ENCODE data around the gene COA3. TPM values are rescaled to one million over a fixed set of nuclear protein-coding genes. Genes with fewer than 3 reads are reported as not detected.

COA3 gene
- total RNA-seq, 4 donors from 2014 or later, result 40.9 to 100 (median 51.8) TPM

- no peak for DNase-seq
- intact Hi-C loops (cut with DNase I; ENCODE audit: low total_unique reads), result no loop called here
- H3K27ac ChIP-seq, result no peak overlapping the region
- no peaks in the 10 kb centered on the region for H3K27me3 ChIP-seq
- H3K9me3 ChIP-seq, result no peaks in the 10 kb centered on the region
- no peak overlapping the region for H3K4me3 ChIP-seq
- H3K36me3 ChIP-seq, result no peaks in the 10 kb centered on the region
- no peaks in the 10 kb centered on the region for H3K4me1 ChIP-seq
- TF ChIP-seq POLR2A (IDR thresholded peaks at IDR 0.05), result no peak
- TF ChIP-seq CTCF (IDR thresholded peaks at IDR 0.05), result no peak
Observed at GRCh38 chr17:42751628-42752027, 46.9 kb downstream of the COA3 start.

GRCh38 chr17:42750739-42751344 is 47.7 kb downstream of the COA3 start:
- Histone ChIP-seq H3K9me3 (no peaks in the 10 kb centered on the region), H3K27me3 (no peaks in the 10 kb centered on the region), H3K27ac (no peak overlapping the region), H3K36me3 (no peaks in the 10 kb centered on the region), H3K4me1 (no peaks in the 10 kb centered on the region), H3K4me3 (no peak overlapping the region)
- intact Hi-C loops (cut with DNase I; ENCODE audit: low total_unique reads), result no loop called here
- no peak for DNase-seq
- TF ChIP-seq POLR2A (IDR thresholded peaks at IDR 0.05), result no peak
- no peak for TF ChIP-seq CTCF (IDR thresholded peaks at IDR 0.05)

GRCh38 chr17:42748908-42749798 is 49.4 kb downstream of the COA3 start:
- no peaks in the 10 kb centered on the region for H3K36me3 ChIP-seq
- H3K27me3 ChIP-seq, result no peaks in the 10 kb centered on the region
- intact Hi-C loops (cut with DNase I; ENCODE audit: low total_unique reads), result no loop called here
- TF ChIP-seq CTCF (IDR thresholded peaks at IDR 0.05) (no peak), POLR2A (IDR thresholded peaks at IDR 0.05) (no peak)
- H3K4me1 ChIP-seq, result no peaks in the 10 kb centered on the region
- H3K9me3 ChIP-seq, result no peaks in the 10 kb centered on the region
- peak overlapping the region; percentile 24 to 45 for H3K27ac ChIP-seq
- no peak overlapping the region for H3K4me3 ChIP-seq
- DNase-seq, result no peak

- H3K4me1 ChIP-seq, result peaks cover 0 to 4% of the 10 kb centered on the region in 2 donors
- TF ChIP-seq CTCF (IDR thresholded peaks at IDR 0.05) (no peak), POLR2A (IDR thresholded peaks at IDR 0.05) (no peak)
- peak in 1 of 2 donors; percentile 36 for DNase-seq
- H3K4me3 ChIP-seq, result no peak overlapping the region
- peak overlapping the region; percentile 24 to 45 for H3K27ac ChIP-seq
- intact Hi-C loops (cut with DNase I; ENCODE audit: low total_unique reads), result no loop called here
- no peaks in the 10 kb centered on the region for H3K36me3 ChIP-seq
- H3K9me3 ChIP-seq, result no peaks in the 10 kb centered on the region
- H3K27me3 ChIP-seq, result no peaks in the 10 kb centered on the region
Observed at GRCh38 chr17:42748202-42748907, 50.1 kb downstream of the COA3 start.

Small RNA genes within 50 kb of the gene (microRNA-seq; reads per million reads assigned to microRNA genes)
- not detected for gene MIR6781 (ENCODE audit: borderline microRNAs expressed, borderline replicate concordance)

Small RNA genes within 50 kb of the gene (small RNA-seq; reads per million reads assigned to genes)
- not detected for gene HMGN2P15
- gene MIR6781, result not detected

Other genes with a start within 250 kb of the COA3 start
- 1 to 10 TPM in 1 of 4 donors, under 1 TPM in 1, not detected in 2; 0.35 to 3.1 TPM for gene HSD17B1, start 245.8 kb downstream of the COA3 start, total RNA-seq
- 10 to 100 TPM in 3 of 4 donors, 1 to 10 TPM in 1; 2.6 to 42.6 (median 16.1) TPM for gene COASY, start 236.6 kb downstream of the COA3 start, total RNA-seq
- 10 to 100 TPM in 3 of 4 donors, 1 to 10 TPM in 1; 6.9 to 50.0 (median 35.1) TPM for gene MLX, start 231.6 kb downstream of the COA3 start, total RNA-seq
- gene PSMC3IP, start 221.0 kb downstream of the COA3 start, total RNA-seq, result 10 to 100 TPM in 1 of 4 donors, 1 to 10 TPM in 3; 2.8 to 16.5 (median 5.0) TPM
- gene RETREG3, start 189.3 kb downstream of the COA3 start, total RNA-seq, result 10 to 100 TPM; 12.6 to 72.7 (median 46.3) TPM
- 10 to 100 TPM in 3 of 4 donors, 1 to 10 TPM in 1; 7.9 to 39.4 (median 23.9) TPM for gene TUBG1, start 189.0 kb downstream of the COA3 start, total RNA-seq
- 10 to 100 TPM in 3 of 4 donors, 1 to 10 TPM in 1; 9.7 to 60.7 (median 27.6) TPM for gene TUBG2, start 139.4 kb downstream of the COA3 start, total RNA-seq
- 100 to 1,000 TPM in 1 of 4 donors, 10 to 100 TPM in 1, 1 to 10 TPM in 2; 2.9 to 102 (median 19.2) TPM for gene PLEKHH3, start 121.7 kb downstream of the COA3 start, total RNA-seq
- gene CCR10, start 116.9 kb downstream of the COA3 start, total RNA-seq, result 10 to 100 TPM in 1 of 4 donors, 1 to 10 TPM in 1, under 1 TPM in 2; 0.26 to 17.9 (median 1.6) TPM
- gene CNTNAP1, start 116.2 kb downstream of the COA3 start, total RNA-seq, result 10 to 100 TPM in 3 of 4 donors, 1 to 10 TPM in 1; 1.5 to 61.5 (median 26.5) TPM
- gene EZH1, start 53.7 kb downstream of the COA3 start, total RNA-seq, result 10 to 100 TPM; 31.5 to 89.5 (median 44.5) TPM
- gene RAMP2, start 37.5 kb downstream of the COA3 start, total RNA-seq, result 10 to 100 TPM; 13.7 to 52.2 (median 29.2) TPM
- 10 to 100 TPM; 36.8 to 70.7 (median 51.7) TPM for gene VPS25, start 25.3 kb downstream of the COA3 start, total RNA-seq
- 1 to 10 TPM in 1 of 4 donors, under 1 TPM in 2, not detected in 1; under 0.01 to 1.7 (median 0.34) TPM for gene WNK4, start 18.1 kb downstream of the COA3 start, total RNA-seq
- gene CNTD1, start 157 bp upstream of the COA3 start, total RNA-seq, result 1 to 10 TPM in 1 of 4 donors, under 1 TPM in 1, not detected in 2; 0.69 to 1.2 TPM
- 100 to 1,000 TPM in 1 of 4 donors, 10 to 100 TPM in 3; 42.6 to 108 (median 72.6) TPM for gene BECN1, start 25.6 kb upstream of the COA3 start, total RNA-seq
- 10 to 100 TPM in 3 of 4 donors, 1 to 10 TPM in 1; 9.7 to 74.3 (median 46.0) TPM for gene PSME3, start 34.7 kb upstream of the COA3 start, total RNA-seq
- 1 to 10 TPM in 3 of 4 donors, not detected in 1; 1.3 to 5.3 (median 3.0) TPM for gene AOC2, start 45.9 kb upstream of the COA3 start, total RNA-seq
- 10 to 100 TPM; 11.8 to 86.2 (median 15.5) TPM for gene AOC3, start 52.5 kb upstream of the COA3 start, total RNA-seq
- not detected for gene G6PC1, start 102.1 kb upstream of the COA3 start, total RNA-seq
- 10 to 100 TPM in 3 of 4 donors, 1 to 10 TPM in 1; 5.6 to 69.9 (median 32.6) TPM for gene AARSD1, start 165.8 kb upstream of the COA3 start, total RNA-seq
- 1 to 10 TPM in 2 of 4 donors, under 1 TPM in 1, not detected in 1; 0.51 to 3.7 (median 1.2) TPM for gene PTGES3L, start 181.4 kb upstream of the COA3 start, total RNA-seq
- gene RUNDC1, start 181.9 kb upstream of the COA3 start, total RNA-seq, result 10 to 100 TPM; 10.8 to 18.3 (median 13.1) TPM
- 1,000 to 10,000 TPM in 3 of 4 donors, 100 to 1,000 TPM in 1; 635 to 7,543 (median 1,847) TPM for gene RPL27, start 199.7 kb upstream of the COA3 start, total RNA-seq
- gene IFI35, start 208.1 kb upstream of the COA3 start, total RNA-seq, result 10 to 100 TPM in 2 of 4 donors, 1 to 10 TPM in 2; 5.9 to 31.4 (median 10.0) TPM
- 100 to 1,000 TPM in 3 of 4 donors, 10 to 100 TPM in 1; 59.5 to 187 (median 152) TPM for gene VAT1, start 223.7 kb upstream of the COA3 start, total RNA-seq
- 10 to 100 TPM in 1 of 4 donors, 1 to 10 TPM in 2, under 1 TPM in 1; 0.88 to 14.0 (median 3.5) TPM for gene RND2, start 226.5 kb upstream of the COA3 start, total RNA-seq

Data from uterus (tissue), 4 donors.